Activated naive CD4-positive, alpha-beta T cell treated with anti-CD3 and anti-CD28 coated beads, Interleukin-2, amount 50 U/mL, for 72 hours (primary cell): ENCODE data around the gene SNTG2. TPM values are rescaled to one million over a fixed set of nuclear protein-coding genes. Genes with fewer than 3 reads are reported as not detected.

Experiments used
- ATAC-seq, 2 donors: fragments of 150-1000 bp; cut with Tn5 transposase; 2 replicates each; pipeline ENCODE4 v1.10.0; 2021; ENCODE audit warnings: mild to moderate bottlenecking in 2 of 2, moderate library complexity in 2 of 2
- DNase-seq, 2 donors: peaks; one replicate each; pipeline ENCODE4 v3.0.0; 2021 to 2022; ENCODE audit warnings: low spot score in 2 of 2
- H3K27ac Mint-ChIP-seq, 2 donors: one replicate each; pipeline ENCODE4 v1.8.0; 2022; ENCODE audit warnings: mild to moderate bottlenecking in 2 of 2, mixed read lengths in 2 of 2
- H3K36me3 Mint-ChIP-seq, 2 donors: one replicate each; pipeline ENCODE4 v1.8.0; 2022; ENCODE audit warnings: mixed read lengths in 2 of 2
- H3K9me3 Mint-ChIP-seq, 2 donors: one replicate each; pipeline ENCODE4 v1.8.0; 2022; ENCODE audit warnings: mixed read lengths in 2 of 2
- total RNA-seq, 2 donors: library from RNA; stranded (reverse); gene quantifications; one replicate each; pipeline ENCODE4 v1.2.3, GENCODE V29; 2022

The SNTG2 gene
- total RNA-seq, 2 donors from 2014 or later, result 0.27 to 2.6 TPM

GRCh38 chr2:942775-943460 lies 7.7 kb upstream of the SNTG2 start:
- ATAC-seq, result no peak
- H3K27ac Mint-ChIP-seq, result no peak overlapping the region
- H3K9me3 Mint-ChIP-seq, result peaks cover 3 to 10% of the 10 kb centered on the region in 2 donors
- H3K36me3 Mint-ChIP-seq, result peaks cover 0 to 19% of the 10 kb centered on the region in 2 donors
- DNase-seq, result no peak

- ATAC-seq (no peak), DNase-seq (no peak)
- H3K27ac Mint-ChIP-seq, result no peak overlapping the region
- peaks cover 0 to 19% of the 10 kb centered on the region in 2 donors for H3K36me3 Mint-ChIP-seq
- H3K9me3 Mint-ChIP-seq, result peaks cover 3 to 10% of the 10 kb centered on the region in 2 donors
Measured at GRCh38 chr2:943461-943797, 7.2 kb upstream of the SNTG2 start.

- peaks cover 3 to 10% of the 10 kb centered on the region in 2 donors for H3K9me3 Mint-ChIP-seq
- H3K36me3 Mint-ChIP-seq, result peaks cover 0 to 19% of the 10 kb centered on the region in 2 donors
- ATAC-seq, result no peak
- no peak for DNase-seq
- no peak overlapping the region for H3K27ac Mint-ChIP-seq
Measured at GRCh38 chr2:943821-944220, 6.8 kb upstream of the SNTG2 start.

- ATAC-seq (no peak), DNase-seq (no peak)
- Mint-ChIP-seq H3K9me3 (peaks cover 3 to 10% of the 10 kb centered on the region in 2 donors), H3K36me3 (peaks cover 7 to 25% of the 10 kb centered on the region in 2 donors), H3K27ac (no peak overlapping the region)
Measured at GRCh38 chr2:944693-945092, 6.0 kb upstream of the SNTG2 start.

GRCh38 chr2:945104-945503 lies 5.5 kb upstream of the SNTG2 start:
- ATAC-seq (no peak), DNase-seq (no peak)
- peaks cover 7 to 25% of the 10 kb centered on the region in 2 donors for H3K36me3 Mint-ChIP-seq
- no peak overlapping the region for H3K27ac Mint-ChIP-seq
- peaks cover 3 to 10% of the 10 kb centered on the region in 2 donors for H3K9me3 Mint-ChIP-seq

- peak overlapping the region; percentile 76 to 90 for H3K27ac Mint-ChIP-seq
- peaks cover 3 to 10% of the 10 kb centered on the region in 2 donors for H3K9me3 Mint-ChIP-seq
- H3K36me3 Mint-ChIP-seq, result peaks cover 7 to 25% of the 10 kb centered on the region in 2 donors
- no peak for DNase-seq
- ATAC-seq, result peak; percentile 56 to 77
Measured at GRCh38 chr2:946073-946948, 4.3 kb upstream of the SNTG2 start.

GRCh38 chr2:949384-950079 lies 1.1 kb upstream of the SNTG2 start:
- Mint-ChIP-seq H3K27ac (no peak overlapping the region), H3K9me3 (peaks cover 3 to 5% of the 10 kb centered on the region in 2 donors), H3K36me3 (peaks cover 18 to 24% of the 10 kb centered on the region in 2 donors)
- no peak for DNase-seq
- ATAC-seq, result no peak

GRCh38 chr2:951224-952006 lies 766 bp downstream of the SNTG2 start:
- DNase-seq (no peak), ATAC-seq (no peak)
- H3K9me3 Mint-ChIP-seq, result no peaks in the 10 kb centered on the region
- no peak overlapping the region for H3K27ac Mint-ChIP-seq
- peaks cover 11 to 18% of the 10 kb centered on the region in 2 donors for H3K36me3 Mint-ChIP-seq

- Mint-ChIP-seq H3K36me3 (peaks cover 11 to 18% of the 10 kb centered on the region in 2 donors), H3K9me3 (no peaks in the 10 kb centered on the region), H3K27ac (no peak overlapping the region)
- ATAC-seq (no peak), DNase-seq (no peak)
Measured at GRCh38 chr2:953408-953807, 2.8 kb downstream of the SNTG2 start.

- Mint-ChIP-seq H3K9me3 (no peaks in the 10 kb centered on the region), H3K36me3 (peaks cover 9 to 17% of the 10 kb centered on the region in 2 donors), H3K27ac (no peak overlapping the region)
- DNase-seq (no peak), ATAC-seq (no peak)
Measured at GRCh38 chr2:953975-954686, 3.5 kb downstream of the SNTG2 start.

- Mint-ChIP-seq H3K9me3 (no peaks in the 10 kb centered on the region), H3K36me3 (peaks cover 4 to 12% of the 10 kb centered on the region in 2 donors), H3K27ac (no peak overlapping the region)
- ATAC-seq, result no peak
- no peak for DNase-seq
Measured at GRCh38 chr2:954687-955000, 4.0 kb downstream of the SNTG2 start.

GRCh38 chr2:955829-956731 lies 5.4 kb downstream of the SNTG2 start:
- no peaks in the 10 kb centered on the region for H3K9me3 Mint-ChIP-seq
- no peak for DNase-seq
- peaks cover 4 to 11% of the 10 kb centered on the region in 2 donors for H3K36me3 Mint-ChIP-seq
- ATAC-seq, result no peak
- no peak overlapping the region for H3K27ac Mint-ChIP-seq

- Mint-ChIP-seq H3K27ac (no peak overlapping the region), H3K36me3 (no peaks in the 10 kb centered on the region), H3K9me3 (no peaks in the 10 kb centered on the region)
- ATAC-seq (no peak), DNase-seq (no peak)
Measured at GRCh38 chr2:959457-959856, 8.8 kb downstream of the SNTG2 start.

- Mint-ChIP-seq H3K9me3 (no peaks in the 10 kb centered on the region), H3K36me3 (no peaks in the 10 kb centered on the region), H3K27ac (no peak overlapping the region)
- ATAC-seq (no peak), DNase-seq (no peak)
Measured at GRCh38 chr2:960061-960736, 9.6 kb downstream of the SNTG2 start.

GRCh38 chr2:961786-962185 lies 11.1 kb downstream of the SNTG2 start:
- DNase-seq (no peak), ATAC-seq (no peak)
- Mint-ChIP-seq H3K36me3 (no peaks in the 10 kb centered on the region), H3K9me3 (no peaks in the 10 kb centered on the region), H3K27ac (no peak overlapping the region)
